ENCODE results near the gene CLDN16. TPM values are rescaled to one million over a fixed set of nuclear protein-coding genes. Genes with fewer than 3 reads are reported as not detected.
A peak's percentile ranks its signal among the peaks of the same experiment; 100 is the strongest.

CLDN16 gene
- total RNA-seq, 1 experiment from 2014 or later = 0.87 TPM

GRCh38 chr3:190378240-190378891 is 9.6 kb upstream of the CLDN16 start:
- no peak for DNase-seq (ENCODE audit: extremely low read depth, low read depth)

- no peak for DNase-seq (ENCODE audit: extremely low read depth, low read depth)
Measured at GRCh38 chr3:190380184-190380583, 7.8 kb upstream of the CLDN16 start.

- no peak for DNase-seq (ENCODE audit: extremely low read depth, low read depth)
Measured at GRCh38 chr3:190381441-190381840, 6.5 kb upstream of the CLDN16 start.

GRCh38 chr3:190382082-190382481 is 5.9 kb upstream of the CLDN16 start:
- DNase-seq (ENCODE audit: extremely low read depth, low read depth) = no peak

- DNase-seq (ENCODE audit: extremely low read depth, low read depth) = peak; percentile 84
Measured at GRCh38 chr3:190384309-190384756, 3.6 kb upstream of the CLDN16 start.

GRCh38 chr3:190385731-190386688 is 2.0 kb upstream of the CLDN16 start:
- peak; percentile 96 for DNase-seq (ENCODE audit: extremely low read depth, low read depth)

- no peak for DNase-seq (ENCODE audit: extremely low read depth, low read depth)
Measured at GRCh38 chr3:190388703-190389102, 740 bp downstream of the CLDN16 start.

- no peak for DNase-seq (ENCODE audit: extremely low read depth, low read depth)
Measured at GRCh38 chr3:190396001-190396400, 8.0 kb downstream of the CLDN16 start.

GRCh38 chr3:190397889-190398288 is 9.9 kb downstream of the CLDN16 start:
- no peak for DNase-seq (ENCODE audit: extremely low read depth, low read depth)

GRCh38 chr3:190399677-190400076 is 11.7 kb downstream of the CLDN16 start:
- DNase-seq (ENCODE audit: extremely low read depth, low read depth) = no peak

- no peak for DNase-seq (ENCODE audit: extremely low read depth, low read depth)
Measured at GRCh38 chr3:190401963-190402362, 14.0 kb downstream of the CLDN16 start.

GRCh38 chr3:190404715-190405114 is 16.8 kb downstream of the CLDN16 start:
- DNase-seq (ENCODE audit: extremely low read depth, low read depth) = no peak

- no peak for DNase-seq (ENCODE audit: extremely low read depth, low read depth)
Measured at GRCh38 chr3:190414297-190414696, 26.3 kb downstream of the CLDN16 start.

- no peak for DNase-seq (ENCODE audit: extremely low read depth, low read depth)
Measured at GRCh38 chr3:190424108-190424477, 36.1 kb downstream of the CLDN16 start.

- DNase-seq (ENCODE audit: extremely low read depth, low read depth) = peak; percentile 82
Measured at GRCh38 chr3:190424478-190425439, 36.8 kb downstream of the CLDN16 start.

- no peak for DNase-seq (ENCODE audit: extremely low read depth, low read depth)
Measured at GRCh38 chr3:190425833-190426232, 37.9 kb downstream of the CLDN16 start.

- no peak for DNase-seq (ENCODE audit: extremely low read depth, low read depth)
Measured at GRCh38 chr3:190426806-190427507, 39.0 kb downstream of the CLDN16 start.

GRCh38 chr3:190429681-190430080 is 41.7 kb downstream of the CLDN16 start:
- DNase-seq (ENCODE audit: extremely low read depth, low read depth) = no peak

- DNase-seq (ENCODE audit: extremely low read depth, low read depth) = no peak
Measured at GRCh38 chr3:190430906-190431305, 42.9 kb downstream of the CLDN16 start.

GRCh38 chr3:190432216-190432615 is 44.3 kb downstream of the CLDN16 start:
- no peak for DNase-seq (ENCODE audit: extremely low read depth, low read depth)
